ENCODE data around the gene BMAL2. TPM values are rescaled to one million over a fixed set of nuclear protein-coding genes. Genes with fewer than 3 reads are reported as not detected.

The BMAL2 gene
- polyA plus RNA-seq, 2 of the 4 experiments (the other 2 are of a cell fraction), result 13.5 to 23.1 TPM

DNA sequence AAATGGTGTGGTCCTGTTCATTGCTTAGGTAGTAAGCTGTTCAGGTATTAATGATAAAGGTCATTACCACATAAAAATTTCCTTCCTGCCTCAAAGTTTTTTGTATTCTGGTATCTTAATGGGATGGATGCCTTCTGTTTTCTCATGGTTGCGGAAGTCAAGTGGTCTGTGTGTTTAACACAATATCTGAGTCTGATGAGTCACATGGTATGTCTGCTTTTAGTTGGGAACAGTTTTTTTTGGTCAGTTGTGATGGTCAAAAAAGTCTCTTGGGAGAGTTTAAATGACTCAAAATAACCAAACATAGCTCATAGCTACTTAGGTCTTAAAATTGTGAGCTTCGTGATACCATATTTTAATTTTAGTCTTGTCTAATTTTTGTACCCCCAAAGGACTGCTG, 47.9 kb upstream of the BMAL2 start:
- no peak overlapping the region for H3K4me3 ChIP-seq
- TF ChIP-seq FOXS1 (CRISPR knock-in tag; IDR thresholded peaks at IDR 0.05) (no peak), FOSL2 (IDR thresholded peaks at IDR 0.05) (no peak), FOSL2 (CRISPR knock-in tag; IDR thresholded peaks at IDR 0.05) (peak; percentile 23; the same call in 1 of the 2 replicates), POLR2A (IDR thresholded peaks at IDR 0.05; ENCODE audit: low read length) (no peak), GATA3 (IDR thresholded peaks at IDR 0.05; ENCODE audit: borderline replicate concordance) (no peak)
- H3K4me2 ChIP-seq, result peak overlapping the region; percentile 35
- ChIA-PET CTCF (interaction anchor here (0.7 to 1.8 kb wide), 4 partner anchors 17 to 142 kb away, joined by 3 to 4 read pairs (median 3); partner anchors contain the start of gene STK38L), POLR2A (interaction anchor here (0.9 kb wide), 1 partner anchor 41 kb away, joined by 3 read pairs; the partner anchor contains the start of gene STK38L)
- H3K9me3 ChIP-seq, result no peaks in the 10 kb centered on the region
- 81% methylated on average over 2 of the region's 2 CpGs for WGBS (ENCODE audit: missing lambda C conversion rate)
- H3K4me1 ChIP-seq, result peaks cover 16% of the 10 kb centered on the region
- ATAC-seq (peak in 1 of 2 experiments; percentile 53; a peak in 3 of 6 replicates), DNase-seq (ENCODE audit: low read depth in 1 of 2, low spot score in 1 of 2) (peak in 1 of 2 experiments; percentile 21), FAIRE-seq (no peak)
- no peak overlapping the region for H3K27ac ChIP-seq

DNA sequence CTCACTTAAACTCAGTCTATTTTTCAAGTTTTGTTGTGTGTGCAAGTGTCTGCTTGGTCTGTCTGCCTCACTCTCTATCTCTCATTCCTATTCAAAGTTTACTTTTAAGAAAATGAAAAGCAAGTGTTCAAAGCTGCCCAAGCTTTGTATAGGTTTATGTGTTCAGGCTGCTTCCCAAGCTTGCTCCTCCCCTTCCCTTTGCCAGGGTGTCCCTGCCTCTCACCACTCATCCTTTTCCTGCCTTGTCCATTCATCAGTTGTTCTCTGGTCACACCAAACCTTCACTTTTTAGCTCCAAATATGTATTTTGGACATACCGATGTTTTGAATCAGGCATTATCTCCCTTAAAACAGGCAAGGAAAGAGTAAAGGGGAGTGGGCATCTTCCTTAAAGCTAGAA, 47.2 kb upstream of the BMAL2 start:
- WGBS (ENCODE audit: missing lambda C conversion rate), result 88% methylated on average over 1 of the region's 1 CpG
- Histone ChIP-seq H3K4me2 (peak overlapping the region; percentile 35; the same call in 2 of the 3 replicates), H3K4me1 (peaks cover 16% of the 10 kb centered on the region), H3K4me3 (no peak overlapping the region), H3K9me3 (no peaks in the 10 kb centered on the region), H3K27ac (no peak overlapping the region)
- TF ChIP-seq CHD2 (IDR thresholded peaks at IDR 0.05; ENCODE audit: low read length, partially characterized antibody), result no peak
- no peak for TF ChIP-seq MAFK (IDR thresholded peaks at IDR 0.05; ENCODE audit: partially characterized antibody)
- no peak for TF ChIP-seq CBX8 (IDR thresholded peaks at IDR 0.05)
- no peak for TF ChIP-seq HOXB5 (CRISPR knock-in tag; IDR thresholded peaks at IDR 0.05)
- no peak for TF ChIP-seq NPAS2 (CRISPR knock-in tag; IDR thresholded peaks at IDR 0.05; ENCODE audit: borderline replicate concordance)
- no peak for TF ChIP-seq KDM1A (IDR thresholded peaks at IDR 0.05; ENCODE audit: low read depth)
- TF ChIP-seq SREBF2 (IDR thresholded peaks at IDR 0.05), result no peak
- TF ChIP-seq RCOR1 (IDR thresholded peaks at IDR 0.05; ENCODE audit: low read depth, low read length), result no peak
- no peak for TF ChIP-seq HOXB13 (CRISPR knock-in tag; IDR thresholded peaks at IDR 0.05; ENCODE audit: low read depth)
- TF ChIP-seq, protein P1, sequence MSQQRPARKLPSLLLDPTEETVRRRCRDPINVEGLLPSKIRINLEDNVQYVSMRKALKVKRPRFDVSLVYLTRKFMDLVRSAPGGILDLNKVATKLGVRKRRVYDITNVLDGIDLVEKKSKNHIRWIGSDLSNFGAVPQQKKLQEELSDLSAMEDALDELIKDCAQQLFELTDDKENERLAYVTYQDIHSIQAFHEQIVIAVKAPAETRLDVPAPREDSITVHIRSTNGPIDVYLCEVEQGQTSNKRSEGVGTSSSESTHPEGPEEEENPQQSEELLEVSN (IDR thresholded peaks at IDR 0.05; ENCODE audit: borderline replicate concordance, low read depth), result no peak
- TF ChIP-seq, protein P2, sequence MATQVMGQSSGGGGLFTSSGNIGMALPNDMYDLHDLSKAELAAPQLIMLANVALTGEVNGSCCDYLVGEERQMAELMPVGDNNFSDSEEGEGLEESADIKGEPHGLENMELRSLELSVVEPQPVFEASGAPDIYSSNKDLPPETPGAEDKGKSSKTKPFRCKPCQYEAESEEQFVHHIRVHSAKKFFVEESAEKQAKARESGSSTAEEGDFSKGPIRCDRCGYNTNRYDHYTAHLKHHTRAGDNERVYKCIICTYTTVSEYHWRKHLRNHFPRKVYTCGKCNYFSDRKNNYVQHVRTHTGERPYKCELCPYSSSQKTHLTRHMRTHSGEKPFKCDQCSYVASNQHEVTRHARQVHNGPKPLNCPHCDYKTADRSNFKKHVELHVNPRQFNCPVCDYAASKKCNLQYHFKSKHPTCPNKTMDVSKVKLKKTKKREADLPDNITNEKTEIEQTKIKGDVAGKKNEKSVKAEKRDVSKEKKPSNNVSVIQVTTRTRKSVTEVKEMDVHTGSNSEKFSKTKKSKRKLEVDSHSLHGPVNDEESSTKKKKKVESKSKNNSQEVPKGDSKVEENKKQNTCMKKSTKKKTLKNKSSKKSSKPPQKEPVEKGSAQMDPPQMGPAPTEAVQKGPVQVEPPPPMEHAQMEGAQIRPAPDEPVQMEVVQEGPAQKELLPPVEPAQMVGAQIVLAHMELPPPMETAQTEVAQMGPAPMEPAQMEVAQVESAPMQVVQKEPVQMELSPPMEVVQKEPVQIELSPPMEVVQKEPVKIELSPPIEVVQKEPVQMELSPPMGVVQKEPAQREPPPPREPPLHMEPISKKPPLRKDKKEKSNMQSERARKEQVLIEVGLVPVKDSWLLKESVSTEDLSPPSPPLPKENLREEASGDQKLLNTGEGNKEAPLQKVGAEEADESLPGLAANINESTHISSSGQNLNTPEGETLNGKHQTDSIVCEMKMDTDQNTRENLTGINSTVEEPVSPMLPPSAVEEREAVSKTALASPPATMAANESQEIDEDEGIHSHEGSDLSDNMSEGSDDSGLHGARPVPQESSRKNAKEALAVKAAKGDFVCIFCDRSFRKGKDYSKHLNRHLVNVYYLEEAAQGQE (IDR thresholded peaks at IDR 0.05), result no peak
- TF ChIP-seq POLR2AphosphoS2 (conservative IDR thresholded peaks at IDR 0.05; ENCODE audit: low read length), result no peak
- no peak for TF ChIP-seq ZSCAN20 (CRISPR knock-in tag; IDR thresholded peaks at IDR 0.05)
- no peak for TF ChIP-seq MYC (IDR thresholded peaks at IDR 0.05; ENCODE audit: borderline replicate concordance, low read length)
- TF ChIP-seq RNF2 (IDR thresholded peaks at IDR 0.05; ENCODE audit: borderline replicate concordance, low read depth), result no peak
- no peak for TF ChIP-seq CHD4 (IDR thresholded peaks at IDR 0.05; ENCODE audit: borderline replicate concordance)
- TF ChIP-seq, protein P3, sequence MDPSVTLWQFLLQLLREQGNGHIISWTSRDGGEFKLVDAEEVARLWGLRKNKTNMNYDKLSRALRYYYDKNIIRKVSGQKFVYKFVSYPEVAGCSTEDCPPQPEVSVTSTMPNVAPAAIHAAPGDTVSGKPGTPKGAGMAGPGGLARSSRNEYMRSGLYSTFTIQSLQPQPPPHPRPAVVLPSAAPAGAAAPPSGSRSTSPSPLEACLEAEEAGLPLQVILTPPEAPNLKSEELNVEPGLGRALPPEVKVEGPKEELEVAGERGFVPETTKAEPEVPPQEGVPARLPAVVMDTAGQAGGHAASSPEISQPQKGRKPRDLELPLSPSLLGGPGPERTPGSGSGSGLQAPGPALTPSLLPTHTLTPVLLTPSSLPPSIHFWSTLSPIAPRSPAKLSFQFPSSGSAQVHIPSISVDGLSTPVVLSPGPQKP (IDR thresholded peaks at IDR 0.05; ENCODE audit: low read depth, low read length), result no peak
- TF ChIP-seq NFE2L2 (conservative IDR thresholded peaks at IDR 0.05; ENCODE audit: low read length), result no peak
- TF ChIP-seq EP300 (IDR thresholded peaks at IDR 0.05), result no peak
- ATAC-seq (peak in 1 of 2 experiments; percentile 63; a peak in 2 of 6 replicates), DNase-seq (ENCODE audit: low read depth in 1 of 2, low spot score in 1 of 2) (no peak), FAIRE-seq (no peak)
- CTCF ChIA-PET, result interaction anchor here (0.7 to 1.8 kb wide), 4 partner anchors 16 to 269 kb away, joined by 3 to 4 read pairs (median 3); no protein-coding TSS in a partner anchor
- POLR2A ChIA-PET, result interaction anchor here (0.9 kb wide), 2 partner anchors 20 to 41 kb away, joined by 3 read pairs; partner anchors contain the start of gene STK38L
